ENCODE measurements around the gene HEYL. TPM values are rescaled to one million over a fixed set of nuclear protein-coding genes. Genes with fewer than 3 reads are reported as not detected.

Gene HEYL
- total and polyA plus RNA-seq, 9 of the 15 experiments (the other 6 are each of a cell fraction or from before 2014, with no cell fraction given): 0.13 to 0.89 (median 0.25) TPM

DNA sequence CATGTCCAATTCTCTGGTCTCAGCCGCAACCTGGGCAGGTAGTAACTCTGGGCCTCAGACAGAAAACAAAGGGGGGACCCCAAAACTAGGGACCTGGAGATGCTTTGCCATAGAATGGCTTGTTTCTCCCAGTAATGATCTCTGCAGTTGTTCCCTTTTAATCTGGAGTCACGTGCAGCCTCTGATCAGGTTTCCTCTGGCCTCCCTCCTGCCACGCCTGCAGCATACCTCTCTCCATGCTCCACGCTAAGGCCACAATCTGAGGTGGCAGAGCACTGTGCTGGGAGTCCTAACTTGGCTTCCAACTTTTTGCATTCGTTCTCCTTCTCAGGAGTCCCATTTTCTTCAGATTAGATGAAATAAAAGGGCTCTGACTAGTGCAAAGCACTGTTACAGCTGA lies 64.8 kb downstream of the HEYL start (continued):
- TF ChIP-seq, protein P1, sequence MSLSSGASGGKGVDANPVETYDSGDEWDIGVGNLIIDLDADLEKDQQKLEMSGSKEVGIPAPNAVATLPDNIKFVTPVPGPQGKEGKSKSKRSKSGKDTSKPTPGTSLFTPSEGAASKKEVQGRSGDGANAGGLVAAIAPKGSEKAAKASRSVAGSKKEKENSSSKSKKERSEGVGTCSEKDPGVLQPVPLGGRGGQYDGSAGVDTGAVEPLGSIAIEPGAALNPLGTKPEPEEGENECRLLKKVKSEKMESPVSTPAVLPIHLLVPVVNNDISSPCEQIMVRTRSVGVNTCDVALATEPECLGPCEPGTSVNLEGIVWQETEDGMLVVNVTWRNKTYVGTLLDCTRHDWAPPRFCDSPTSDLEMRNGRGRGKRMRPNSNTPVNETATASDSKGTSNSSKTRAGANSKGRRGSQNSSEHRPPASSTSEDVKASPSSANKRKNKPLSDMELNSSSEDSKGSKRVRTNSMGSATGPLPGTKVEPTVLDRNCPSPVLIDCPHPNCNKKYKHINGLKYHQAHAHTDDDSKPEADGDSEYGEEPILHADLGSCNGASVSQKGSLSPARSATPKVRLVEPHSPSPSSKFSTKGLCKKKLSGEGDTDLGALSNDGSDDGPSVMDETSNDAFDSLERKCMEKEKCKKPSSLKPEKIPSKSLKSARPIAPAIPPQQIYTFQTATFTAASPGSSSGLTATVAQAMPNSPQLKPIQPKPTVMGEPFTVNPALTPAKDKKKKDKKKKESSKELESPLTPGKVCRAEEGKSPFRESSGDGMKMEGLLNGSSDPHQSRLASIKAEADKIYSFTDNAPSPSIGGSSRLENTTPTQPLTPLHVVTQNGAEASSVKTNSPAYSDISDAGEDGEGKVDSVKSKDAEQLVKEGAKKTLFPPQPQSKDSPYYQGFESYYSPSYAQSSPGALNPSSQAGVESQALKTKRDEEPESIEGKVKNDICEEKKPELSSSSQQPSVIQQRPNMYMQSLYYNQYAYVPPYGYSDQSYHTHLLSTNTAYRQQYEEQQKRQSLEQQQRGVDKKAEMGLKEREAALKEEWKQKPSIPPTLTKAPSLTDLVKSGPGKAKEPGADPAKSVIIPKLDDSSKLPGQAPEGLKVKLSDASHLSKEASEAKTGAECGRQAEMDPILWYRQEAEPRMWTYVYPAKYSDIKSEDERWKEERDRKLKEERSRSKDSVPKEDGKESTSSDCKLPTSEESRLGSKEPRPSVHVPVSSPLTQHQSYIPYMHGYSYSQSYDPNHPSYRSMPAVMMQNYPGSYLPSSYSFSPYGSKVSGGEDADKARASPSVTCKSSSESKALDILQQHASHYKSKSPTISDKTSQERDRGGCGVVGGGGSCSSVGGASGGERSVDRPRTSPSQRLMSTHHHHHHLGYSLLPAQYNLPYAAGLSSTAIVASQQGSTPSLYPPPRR (CRISPR knock-in tag; IDR thresholded peaks at IDR 0.05; ENCODE audit: borderline replicate concordance): 0 out of 2 replicates have a peak, but pooled peaks have one; percentile 0
- TF ChIP-seq PBX2 (CRISPR knock-in tag; IDR thresholded peaks at IDR 0.05; ENCODE audit: low read depth) (no peak), PBX2 (tag; conservative IDR thresholded peaks at IDR 0.05; ENCODE audit: low read depth) (no peak), ERF (CRISPR knock-in tag; IDR thresholded peaks at IDR 0.05) (no peak), ZNF764 (CRISPR knock-in tag; IDR thresholded peaks at IDR 0.05; ENCODE audit: low read depth) (no peak), MNT (conservative IDR thresholded peaks at IDR 0.05) (peak; percentile 48 to 72), SMAD4 (CRISPR knock-in tag; conservative IDR thresholded peaks at IDR 0.05) (0 out of 2 replicates have a peak, but pooled peaks have one; percentile 8), BHLHE40 (IDR thresholded peaks at IDR 0.05; ENCODE audit: low read length) (peak; percentile 90), NR3C1 (CRISPR knock-in tag; IDR thresholded peaks at IDR 0.05) (no peak), CREB3 (tag; conservative IDR thresholded peaks at IDR 0.05; ENCODE audit: low read depth) (no peak), CAMTA2 (CRISPR knock-in tag; conservative IDR thresholded peaks at IDR 0.05) (no peak), LCOR (CRISPR knock-in tag; IDR thresholded peaks at IDR 0.05) (no peak), PHB (CRISPR knock-in tag; IDR thresholded peaks at IDR 0.05) (0 out of 2 replicates have a peak, but pooled peaks have one; percentile 69)

Data from K562 (cell line).